ENCODE data around the gene NPM1.
A peak's percentile ranks its signal among the peaks of the same experiment; 100 is the strongest.

The NPM1 gene

GRCh38 chr5:171416160-171417049 lies 28.8 kb downstream of the NPM1 start:
- Mint-ChIP-seq H3K4me1 (peaks cover 24% of the 10 kb centered on the region), H3K4me3 (no peak overlapping the region), H3K9me3 (no peaks in the 10 kb centered on the region), H3K27me3 (peaks cover 24% of the 10 kb centered on the region), H3K27ac (peak overlapping the region in 1 of 2 donors; percentile 54)
- ATAC-seq: no peak
- no peak for DNase-seq

- peak; percentile 67 to 69 for DNase-seq
Measured at GRCh38 chr5:171418316-171418981, 30.8 kb downstream of the NPM1 start.

GRCh38 chr5:171418982-171419687 lies 31.5 kb downstream of the NPM1 start, which contains the start of gene FGF18:
Gene FGF18, plus strand, starts transcription at chr5:171419647. Its CDS starts 553 bp downstream, at chr5:171420200.
- Mint-ChIP-seq H3K9me3 (no peaks in the 10 kb centered on the region), H3K4me3 (peak within 1 kb of the TSS; percentile 82 to 92), H3K4me1 (peaks cover 24% of the 10 kb centered on the region), H3K27me3 (peaks cover 50% of the 10 kb centered on the region), H3K27ac (no peak within 1 kb of the TSS)
- DNase-seq (peak; percentile 58 to 67), ATAC-seq (peak; percentile 61)

More at GRCh38 chr5:171418316-171418981, 30.8 kb downstream of the NPM1 start:
- Mint-ChIP-seq H3K27ac (peak overlapping the region in 1 of 2 donors; percentile 48), H3K27me3 (peaks cover 44% of the 10 kb centered on the region), H3K4me3 (peak overlapping the region; percentile 82 to 92), H3K9me3 (no peaks in the 10 kb centered on the region), H3K4me1 (peaks cover 24% of the 10 kb centered on the region)
- peak; percentile 66 for ATAC-seq

- DNase-seq: peak; percentile 50 to 61
- no peak overlapping the region for H3K27ac Mint-ChIP-seq
Measured at GRCh38 chr5:171419688-171420430, 32.2 kb downstream of the NPM1 start.

GRCh38 chr5:171420431-171421241 lies 33.0 kb downstream of the NPM1 start:
- H3K4me1 Mint-ChIP-seq: peaks cover 24% of the 10 kb centered on the region
- no peak overlapping the region for H3K27ac Mint-ChIP-seq
- DNase-seq: no peak

More at GRCh38 chr5:171419688-171420430, 32.2 kb downstream of the NPM1 start:
- no peaks in the 10 kb centered on the region for H3K9me3 Mint-ChIP-seq
- peak overlapping the region; percentile 77 to 80 for H3K4me3 Mint-ChIP-seq
- peak; percentile 70 for ATAC-seq
- H3K27me3 Mint-ChIP-seq: peaks cover 58% of the 10 kb centered on the region
- peaks cover 24% of the 10 kb centered on the region for H3K4me1 Mint-ChIP-seq

GRCh38 chr5:171421331-171422262 lies 33.9 kb downstream of the NPM1 start:
- ATAC-seq (no peak), DNase-seq (no peak)
- Mint-ChIP-seq H3K27ac (peak overlapping the region in 1 of 2 donors; percentile 42), H3K9me3 (no peaks in the 10 kb centered on the region), H3K4me3 (no peak overlapping the region), H3K27me3 (peaks cover 58% of the 10 kb centered on the region), H3K4me1 (peaks cover 24% of the 10 kb centered on the region)

More at GRCh38 chr5:171420431-171421241, 33.0 kb downstream of the NPM1 start:
- peaks cover 58% of the 10 kb centered on the region for H3K27me3 Mint-ChIP-seq
- H3K4me3 Mint-ChIP-seq: peak overlapping the region; percentile 77 to 80
- H3K9me3 Mint-ChIP-seq: no peaks in the 10 kb centered on the region
- no peak for ATAC-seq

GRCh38 chr5:171422495-171422894 lies 34.8 kb downstream of the NPM1 start:
- ATAC-seq (no peak), DNase-seq (no peak)
- Mint-ChIP-seq H3K27ac (no peak overlapping the region), H3K9me3 (no peaks in the 10 kb centered on the region), H3K4me1 (peaks cover 24% of the 10 kb centered on the region), H3K27me3 (peaks cover 58% of the 10 kb centered on the region), H3K4me3 (no peak overlapping the region)

- Mint-ChIP-seq H3K27me3 (peaks cover 58% of the 10 kb centered on the region), H3K27ac (peak overlapping the region in 1 of 2 donors; percentile 12), H3K4me3 (no peak overlapping the region), H3K9me3 (no peaks in the 10 kb centered on the region), H3K4me1 (peaks cover 24% of the 10 kb centered on the region)
- no peak for DNase-seq
- no peak for ATAC-seq
Measured at GRCh38 chr5:171422902-171423663, 35.4 kb downstream of the NPM1 start.

- DNase-seq (no peak), ATAC-seq (no peak)
- Mint-ChIP-seq H3K4me1 (peaks cover 14% of the 10 kb centered on the region), H3K9me3 (no peaks in the 10 kb centered on the region), H3K27me3 (peaks cover 50% of the 10 kb centered on the region), H3K4me3 (no peak overlapping the region), H3K27ac (no peak overlapping the region)
Measured at GRCh38 chr5:171424726-171425125, 37.1 kb downstream of the NPM1 start.

- H3K9me3 Mint-ChIP-seq: no peaks in the 10 kb centered on the region
- H3K27ac Mint-ChIP-seq: peak overlapping the region in 1 of 2 donors; percentile 9
- ATAC-seq: no peak
- H3K27me3 Mint-ChIP-seq: peaks cover 41% of the 10 kb centered on the region
- peaks cover 6% of the 10 kb centered on the region for H3K4me1 Mint-ChIP-seq
- no peak overlapping the region for H3K4me3 Mint-ChIP-seq
- DNase-seq: no peak
Measured at GRCh38 chr5:171425596-171426244, 38.1 kb downstream of the NPM1 start.

- Mint-ChIP-seq H3K4me1 (peaks cover under 1% of the 10 kb centered on the region), H3K4me3 (no peak overlapping the region), H3K9me3 (no peaks in the 10 kb centered on the region), H3K27ac (no peak overlapping the region), H3K27me3 (peaks cover 35% of the 10 kb centered on the region)
- DNase-seq (no peak), ATAC-seq (no peak)
Measured at GRCh38 chr5:171426266-171426665, 38.6 kb downstream of the NPM1 start.

- Mint-ChIP-seq H3K4me1 (no peaks in the 10 kb centered on the region), H3K27me3 (peaks cover 31% of the 10 kb centered on the region)
Measured at GRCh38 chr5:171426680-171427079, 39.0 kb downstream of the NPM1 start.

More at GRCh38 chr5:171426680-171427079, 39.0 kb downstream of the NPM1 start:
- H3K9me3 Mint-ChIP-seq: no peaks in the 10 kb centered on the region
- H3K4me3 Mint-ChIP-seq: no peak overlapping the region
- ATAC-seq (no peak), DNase-seq (no peak)
- H3K27ac Mint-ChIP-seq: no peak overlapping the region

All from stimulated activated naive CD8-positive, alpha-beta T cell treated with anti-CD3 and anti-CD28 coated beads, Interleukin-15, amount 100 ng/mL, for 72 hours (primary cell).